GM19043 (cell line): ENCODE data around the gene GNAT2.
"Not testable (repeated sequence)": the region's sequence is repeated elsewhere in the genome, so short reads cannot be mapped to it uniquely, and the experiment has no call there.

Source experiments
- ATAC-seq: cut with Tn5 transposase; IDR thresholded peaks from one replicate; pipeline ENCODE4 v1.9.1; 2021; ENCODE audit warnings: low read depth; ENCODE audit not compliant: unreplicated experiment

GNAT2 gene

DNA sequence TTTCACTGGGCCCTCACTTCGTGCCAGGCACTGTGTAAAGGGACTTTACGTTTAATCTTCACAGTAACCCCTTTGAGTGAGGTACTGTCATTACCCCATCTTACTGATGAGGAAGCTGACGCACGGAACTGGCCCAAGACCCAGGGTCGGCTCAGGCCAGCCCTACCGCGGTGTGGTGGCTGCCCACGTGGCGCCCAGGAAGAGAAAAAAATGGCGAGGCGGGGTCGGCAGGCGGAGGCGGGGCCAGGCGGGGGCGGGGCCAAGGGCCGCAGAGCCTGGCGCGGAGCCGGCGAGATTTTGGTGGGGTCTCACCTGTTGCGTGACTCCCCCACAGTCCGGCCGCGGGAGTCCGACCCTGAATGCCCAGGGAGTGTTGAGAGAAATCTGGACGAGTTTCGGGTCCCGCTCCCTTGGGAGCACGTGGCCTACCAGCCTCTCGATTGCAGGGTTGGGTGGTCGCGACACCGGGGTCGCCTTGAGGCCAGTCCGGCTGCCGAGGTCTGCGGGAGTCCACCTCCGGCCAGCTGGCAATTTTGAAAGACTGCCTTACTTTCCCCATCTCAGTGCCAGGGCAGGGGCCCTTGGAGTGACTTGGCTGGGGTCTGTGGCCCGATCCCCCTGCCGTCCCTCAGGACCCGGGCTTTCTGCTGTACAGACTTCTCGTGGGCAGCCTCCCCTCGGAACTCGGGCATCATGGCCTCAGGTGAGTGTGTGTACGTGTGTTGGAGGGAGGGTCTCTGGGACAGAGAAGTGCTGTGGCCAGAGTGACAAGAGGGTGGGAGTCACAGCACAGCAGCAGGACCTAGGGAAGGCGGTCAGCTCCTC, at the start of gene GNAT2, which contains the start of gene AMPD2:
TSS of gene GNAT2 (minus strand) at position 41 of the 825 bp plus-strand sequence. CDS start 6,746 bp downstream, outside the sequence.
TSS of gene AMPD2 (plus strand) at position 262 of the 825 bp plus-strand sequence. CDS start 1,339 bp downstream, outside the sequence.
- peak; percentile 45 for ATAC-seq

GRCh38 chr1:109668123-109668775, 48.8 kb upstream of the GNAT2 start:
- no peak for ATAC-seq

- peak; percentile 92 for ATAC-seq
Measured at GRCh38 chr1:109667452-109668122, 48.2 kb upstream of the GNAT2 start, which contains the start of gene GSTM2. Gene GSTM2 (plus strand): TSS chr1:109668057. CDS start chr1:109668116, 59 bp downstream.

GRCh38 chr1:109664671-109665070, 45.3 kb upstream of the GNAT2 start:
- no peak for ATAC-seq

GRCh38 chr1:109661391-109661790, 42.0 kb upstream of the GNAT2 start:
- ATAC-seq: no peak

DNA sequence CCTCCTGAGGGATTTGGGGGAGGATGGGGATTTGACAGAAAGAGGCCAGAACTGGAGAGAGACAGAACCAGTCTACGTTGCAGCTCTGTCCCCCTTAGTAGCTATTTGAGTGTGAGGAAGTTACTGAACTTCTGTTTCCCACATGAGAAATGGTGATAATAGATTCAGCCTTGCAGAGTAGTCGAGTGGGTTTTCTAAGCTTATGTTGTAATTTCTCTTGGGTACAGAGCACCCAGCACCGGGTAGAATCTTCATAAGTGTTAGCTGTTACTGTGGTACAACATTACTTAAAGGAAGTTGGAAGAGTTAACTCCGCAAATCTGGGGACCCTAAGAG, 41.2 kb upstream of the GNAT2 start:
- not testable (repeated sequence) for ATAC-seq

DNA sequence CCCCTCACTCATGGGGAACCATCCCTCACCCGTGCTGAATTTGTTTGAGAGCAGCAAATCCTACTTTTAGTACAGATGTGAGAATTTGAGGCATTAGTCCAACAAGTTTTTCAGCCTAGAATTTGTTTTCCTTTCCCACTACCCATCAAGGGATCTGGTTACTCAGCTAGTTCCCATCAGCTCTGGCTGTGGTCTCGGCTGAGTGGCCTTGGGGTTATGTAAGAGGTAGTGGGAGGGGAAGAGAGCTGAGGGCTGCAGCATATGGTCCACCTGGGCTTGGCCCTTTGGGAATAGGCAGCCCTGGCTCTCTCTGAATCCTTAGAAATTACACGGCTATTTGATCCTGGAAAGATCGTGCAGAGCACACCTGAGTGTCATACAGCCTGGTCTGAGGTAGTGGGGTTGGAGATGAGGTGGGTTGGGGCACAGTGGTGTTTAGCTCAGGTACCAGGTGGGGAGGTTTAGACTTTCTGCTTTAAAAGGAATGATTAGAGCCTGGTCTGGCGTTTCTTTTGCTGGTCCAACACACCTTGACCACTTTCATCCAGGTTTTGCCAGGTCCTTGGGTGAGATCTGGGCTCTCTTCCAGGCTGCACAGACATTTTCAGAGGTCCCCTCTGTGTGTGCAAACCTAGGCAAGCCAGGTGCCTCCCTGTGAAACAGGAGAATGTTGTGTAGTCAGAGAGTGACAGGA, 40.7 kb upstream of the GNAT2 start:
- no peak for ATAC-seq

DNA sequence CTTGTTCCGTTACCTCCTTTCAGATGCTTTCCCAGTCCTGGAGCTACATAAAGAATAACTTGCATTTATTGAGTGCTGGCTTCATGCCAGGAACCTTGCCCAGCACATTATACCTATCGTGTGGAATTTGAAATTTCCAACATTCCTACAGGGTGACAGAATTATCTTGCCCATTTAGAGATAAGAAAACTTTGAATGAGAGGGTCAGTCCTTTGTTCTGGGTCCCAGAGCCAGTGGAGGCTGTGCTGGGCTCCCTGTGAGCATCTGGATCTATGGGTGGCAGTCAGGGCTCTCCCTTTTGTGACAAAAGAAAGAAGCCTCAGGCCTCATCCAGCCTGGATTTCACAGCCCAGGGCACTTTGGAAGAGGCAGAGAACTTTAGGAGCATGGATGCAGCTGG, 39.7 kb upstream of the GNAT2 start:
- ATAC-seq: no peak

DNA sequence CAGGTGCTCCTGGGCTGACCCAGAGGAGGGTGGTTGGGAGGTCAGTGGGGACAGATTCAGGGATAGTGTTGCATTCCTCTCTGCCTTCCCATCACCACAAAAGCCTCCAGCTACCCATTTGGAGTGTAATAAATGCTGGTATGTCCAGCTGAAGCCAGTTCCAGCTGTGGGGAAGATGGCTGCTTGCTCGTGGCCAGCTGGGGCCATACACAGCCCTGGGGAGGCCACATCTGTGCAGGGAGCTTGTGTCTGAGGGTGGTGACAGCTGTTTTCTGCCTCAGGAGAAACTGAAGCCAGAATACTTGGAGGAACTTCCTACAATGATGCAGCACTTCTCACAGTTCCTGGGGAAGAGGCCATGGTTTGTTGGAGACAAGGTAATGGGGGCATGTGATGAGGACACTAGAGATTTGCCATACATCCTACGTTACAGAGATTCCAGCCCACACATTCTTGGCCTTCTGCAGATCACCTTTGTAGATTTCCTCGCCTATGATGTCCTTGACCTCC, 39.2 kb upstream of the GNAT2 start:
- no peak for ATAC-seq

GRCh38 chr1:109657970-109658369, 38.6 kb upstream of the GNAT2 start:
- no peak for ATAC-seq

- no peak for ATAC-seq
Measured at GRCh38 chr1:109657395-109657794, 38.0 kb upstream of the GNAT2 start.

DNA sequence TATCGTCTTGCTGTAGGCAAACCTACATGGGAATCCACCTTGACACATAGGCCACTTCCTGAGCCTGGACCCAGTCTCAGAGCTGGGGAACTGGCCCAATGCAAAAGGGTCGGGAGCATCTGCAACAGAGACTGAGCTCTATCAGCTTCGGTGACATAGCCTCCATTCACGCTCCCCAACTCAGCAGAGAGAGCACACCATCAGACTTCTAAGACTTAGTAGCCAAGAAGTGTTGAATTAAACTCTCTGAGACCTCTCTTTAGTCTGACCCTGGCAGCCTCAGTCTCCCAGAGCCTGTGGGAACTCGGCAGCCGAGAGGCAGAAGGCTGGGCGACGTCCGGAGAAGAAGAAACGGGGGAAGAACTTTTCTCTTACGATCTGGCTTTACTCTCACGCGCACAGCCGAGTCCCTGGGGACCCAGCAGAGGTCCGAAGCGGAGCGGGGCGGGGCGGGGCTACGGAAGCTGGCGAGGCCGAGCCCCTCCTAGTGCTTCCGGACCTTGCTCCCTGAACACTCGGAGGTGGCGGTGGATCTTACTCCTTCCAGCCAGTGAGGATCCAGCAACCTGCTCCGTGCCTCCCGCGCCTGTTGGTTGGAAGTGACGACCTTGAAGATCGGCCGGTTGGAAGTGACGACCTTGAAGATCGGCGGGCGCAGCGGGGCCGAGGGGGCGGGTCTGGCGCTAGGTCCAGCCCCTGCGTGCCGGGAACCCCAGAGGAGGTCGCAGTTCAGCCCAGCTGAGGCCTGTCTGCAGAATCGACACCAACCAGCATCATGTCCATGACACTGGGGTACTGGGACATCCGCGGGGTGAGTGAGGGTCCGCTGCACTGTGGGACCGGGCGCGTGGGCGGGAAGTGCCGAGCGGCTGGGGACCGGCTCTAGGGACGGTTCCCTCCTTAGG, 36.5 kb upstream of the GNAT2 start, which contains the start of gene GSTM4:
TSS of gene GSTM4 (plus strand) at position 485 of the 905 bp plus-strand sequence. CDS start at position 776, 291 bp downstream.
- ATAC-seq: peak; percentile 86

DNA sequence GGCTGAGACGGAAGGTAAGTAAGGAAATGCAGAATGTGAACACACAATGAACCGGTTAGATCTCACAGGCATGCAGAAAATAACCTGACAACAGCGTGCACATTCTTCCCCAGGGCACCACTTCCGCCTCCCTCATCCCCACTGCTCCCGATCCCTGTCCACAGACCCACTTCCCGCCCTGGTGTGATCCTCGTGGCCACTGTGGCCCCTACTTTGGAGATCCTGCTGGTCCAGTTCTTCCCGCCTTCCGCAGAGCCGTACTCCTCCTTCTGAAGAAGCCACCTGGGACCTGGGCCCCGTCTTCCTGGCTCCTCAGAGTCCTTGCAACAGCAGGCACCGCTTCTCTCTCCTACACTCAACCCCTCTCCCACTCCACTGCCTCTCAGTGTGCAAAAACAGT, 35.1 kb upstream of the GNAT2 start:
- ATAC-seq: no peak

GRCh38 chr1:109653306-109653705, 33.9 kb upstream of the GNAT2 start:
- no peak for ATAC-seq

GRCh38 chr1:109652402-109652801, 33.0 kb upstream of the GNAT2 start:
- ATAC-seq: no peak

DNA sequence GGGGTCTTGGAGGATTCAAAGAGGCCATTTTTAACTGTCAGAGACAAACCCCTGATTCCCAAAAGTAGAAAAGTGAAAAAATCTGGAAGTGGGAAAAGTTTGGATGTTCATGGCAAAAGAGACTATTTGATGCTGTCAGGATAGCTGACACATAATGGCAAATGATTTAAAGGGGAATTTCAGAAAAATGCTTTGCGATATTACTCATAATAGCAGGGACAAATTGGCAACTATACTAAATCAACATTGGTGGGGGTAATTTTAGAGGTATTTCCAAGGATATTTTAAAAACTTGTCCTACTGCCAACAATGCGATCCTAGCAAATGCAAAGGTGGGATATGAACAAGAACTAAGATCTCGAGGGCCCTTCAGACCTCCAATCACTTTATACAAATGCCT, 31.2 kb upstream of the GNAT2 start:
- ATAC-seq: no peak

GRCh38 chr1:109649491-109649914, 30.1 kb upstream of the GNAT2 start:
- ATAC-seq: no peak

GRCh38 chr1:109644670-109645069, 25.3 kb upstream of the GNAT2 start:
- ATAC-seq: no peak
